GM12864 (cell line): ENCODE data around the gene TP53RK.

Source experiments
- DNase-seq: peaks from one replicate; pipeline ENCODE4 v3.0.0-alpha.2; 2011; ENCODE audit warnings: low read depth
- H3K4me3 ChIP-seq: 2 replicates; pipeline ENCODE4 v1.5.1; 2011; ENCODE audit warnings: mild to moderate bottlenecking, low read depth, low read length, control low read depth
- CTCF ChIP-seq: IDR thresholded peaks from 2 replicates; pipeline ENCODE4 v1.5.1; 2011; ENCODE audit warnings: low read depth, mild to moderate bottlenecking, moderate library complexity, low read length, control low read depth, inconsistent platforms; ENCODE audit errors: missing control alignments

Gene TP53RK

GRCh38 chr20:46635514-46636136 is 53.6 kb downstream of the TP53RK start:
- no peak for TF ChIP-seq CTCF
- no peak for DNase-seq
- no peak overlapping the region for H3K4me3 ChIP-seq

- H3K4me3 ChIP-seq: no peak overlapping the region
- no peak for TF ChIP-seq CTCF
- no peak for DNase-seq
Observed at GRCh38 chr20:46634528-46634927, 54.7 kb downstream of the TP53RK start.
